Uterus (tissue), 4 donors: ENCODE data around the gene SOX3. TPM values are rescaled to one million over a fixed set of nuclear protein-coding genes. Genes with fewer than 3 reads are reported as not detected.

Experiments
- DNase-seq, 2 donors: peaks; one replicate each; pipeline ENCODE4 v3.0.0-alpha.2; 2019 to 2020
- H3K27ac ChIP-seq, 2 donors: fragments of 200-600 bp; sonication (generic); 1 replicate in 1 of 2; 2 replicates in 1 of 2; pipeline ENCODE4 v1.5.1; 2016 to 2018
- H3K27me3 ChIP-seq, 2 donors: fragments of 200-600 bp; sonication (generic); one replicate each; pipeline ENCODE4 v1.5.1; 2018 to 2019; ENCODE audit warnings: control low read depth in 1 of 2
- H3K36me3 ChIP-seq, 2 donors: fragments of 200-600 bp; sonication (generic); one replicate each; pipeline ENCODE4 v1.5.1; 2019; ENCODE audit warnings: control low read depth in 1 of 2
- H3K4me1 ChIP-seq, 2 donors: fragments of 200-600 bp; sonication (generic); one replicate each; pipeline ENCODE4 v1.5.1; 2018 to 2019; ENCODE audit warnings: control low read depth in 1 of 2
- H3K4me3 ChIP-seq, 2 donors: fragments of 200-600 bp; sonication (generic); 1 replicate in 1 of 2; 2 replicates in 1 of 2; pipeline ENCODE4 v1.5.1; 2018 to 2019; ENCODE audit warnings: mild to moderate bottlenecking in 1 of 2
- H3K9me3 ChIP-seq, 2 donors: fragments of 200-600 bp; sonication (generic); one replicate each; pipeline ENCODE4 v1.5.1; 2019; ENCODE audit warnings: control low read depth in 1 of 2
- POLR2A ChIP-seq, 2 donors: fragments of 450-650 bp; IDR thresholded peaks; one replicate each; pipeline ENCODE4 v1.6.1; 2016; ENCODE audit warnings: antibody characterized with exemption in 2 of 2, mild to moderate bottlenecking in 1 of 2, moderate library complexity in 1 of 2
- intact Hi-C: fragments of 100-400 bp; cut with DNase I; formaldehyde crosslinking; loops from one replicate; pipeline ENCODE4 v1.15.1; 2023; ENCODE audit warnings: low total_unique reads
- total RNA-seq, 4 donors: library from RNA; depleted of rRNA in 3 of 4; stranded (reverse); fragments of >200 nt in 3 of 4; gene quantifications; one replicate each; pipeline versions ENCODE4 v1.1.0 to v1.2.4, GENCODE V29; 2014 to 2023
- TF ChIP-seq, protein P1 (sequence below), 4 experiments: fragments of 200-600 bp in 2 of 4; fragments of 450-650 bp in 2 of 4; sonication (generic) in 2 of 4; IDR thresholded peaks; one replicate each; pipeline ENCODE4 v1.5.1; 2016 to 2019; ENCODE audit warnings: antibody characterized with exemption in 4 of 4, mild to moderate bottlenecking in 2 of 4, moderate library complexity in 1 of 4
- donor health status: DM: yes; HTN: yes; CAD: no.

Gene SOX3
- total RNA-seq = under 1 TPM in 1 of 4 donors, not detected in 3; 0.40 TPM

- intact Hi-C loops = no loop called here
Measured at GRCh38 chrX:140504371-140505324, at the start of gene SOX3. Gene SOX3 (minus strand): TSS chrX:140505069. CDS start chrX:140505060, 9 bp downstream.

DNA sequence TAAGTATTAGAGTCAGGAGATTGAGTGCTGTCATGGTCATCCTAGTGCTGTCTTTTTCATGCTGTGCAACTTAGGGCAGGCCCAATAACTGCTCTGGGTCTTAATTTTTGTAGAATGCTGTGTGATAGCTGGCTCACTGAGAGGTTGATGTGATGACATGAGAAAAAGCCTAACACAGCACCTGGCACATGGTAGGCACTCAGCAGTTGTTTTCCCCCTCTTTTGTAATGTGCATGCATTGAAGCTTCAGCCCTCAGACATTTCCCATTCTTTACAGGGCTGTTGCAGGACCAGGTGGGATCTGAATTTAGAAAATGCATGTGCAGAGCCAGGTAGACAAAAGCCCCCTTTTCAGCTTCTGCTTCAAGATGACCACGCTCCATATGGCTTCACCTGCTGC is 44.1 kb upstream of the SOX3 start:
- no peak for DNase-seq
- no peak for TF ChIP-seq POLR2A (IDR thresholded peaks at IDR 0.05)
- TF ChIP-seq, protein P1, sequence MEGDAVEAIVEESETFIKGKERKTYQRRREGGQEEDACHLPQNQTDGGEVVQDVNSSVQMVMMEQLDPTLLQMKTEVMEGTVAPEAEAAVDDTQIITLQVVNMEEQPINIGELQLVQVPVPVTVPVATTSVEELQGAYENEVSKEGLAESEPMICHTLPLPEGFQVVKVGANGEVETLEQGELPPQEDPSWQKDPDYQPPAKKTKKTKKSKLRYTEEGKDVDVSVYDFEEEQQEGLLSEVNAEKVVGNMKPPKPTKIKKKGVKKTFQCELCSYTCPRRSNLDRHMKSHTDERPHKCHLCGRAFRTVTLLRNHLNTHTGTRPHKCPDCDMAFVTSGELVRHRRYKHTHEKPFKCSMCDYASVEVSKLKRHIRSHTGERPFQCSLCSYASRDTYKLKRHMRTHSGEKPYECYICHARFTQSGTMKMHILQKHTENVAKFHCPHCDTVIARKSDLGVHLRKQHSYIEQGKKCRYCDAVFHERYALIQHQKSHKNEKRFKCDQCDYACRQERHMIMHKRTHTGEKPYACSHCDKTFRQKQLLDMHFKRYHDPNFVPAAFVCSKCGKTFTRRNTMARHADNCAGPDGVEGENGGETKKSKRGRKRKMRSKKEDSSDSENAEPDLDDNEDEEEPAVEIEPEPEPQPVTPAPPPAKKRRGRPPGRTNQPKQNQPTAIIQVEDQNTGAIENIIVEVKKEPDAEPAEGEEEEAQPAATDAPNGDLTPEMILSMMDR (IDR thresholded peaks at IDR 0.05) = no peak
- no peak overlapping the region for H3K27ac ChIP-seq
- no peaks in the 10 kb centered on the region for H3K9me3 ChIP-seq
- H3K4me3 ChIP-seq = no peak overlapping the region
- no peaks in the 10 kb centered on the region for H3K36me3 ChIP-seq
- no peaks in the 10 kb centered on the region for H3K4me1 ChIP-seq
- intact Hi-C loops = no loop called here
- peaks cover 0 to 3% of the 10 kb centered on the region in 2 donors for H3K27me3 ChIP-seq

More at GRCh38 chrX:140504371-140505324, at the start of gene SOX3:
- H3K27ac ChIP-seq = no peak within 1 kb of the TSS
- TF ChIP-seq, protein P1 (IDR thresholded peaks at IDR 0.05) = no peak
- no peak for TF ChIP-seq POLR2A (IDR thresholded peaks at IDR 0.05)
- no peaks in the 10 kb centered on the region for H3K9me3 ChIP-seq
- no peak within 1 kb of the TSS for H3K4me3 ChIP-seq
- no peak for DNase-seq
- no peaks in the 10 kb centered on the region for H3K36me3 ChIP-seq
- H3K4me1 ChIP-seq = no peaks in the 10 kb centered on the region
- H3K27me3 ChIP-seq = peaks cover 0 to 63% of the 10 kb centered on the region in 2 donors

- no peak for DNase-seq
- no peaks in the 10 kb centered on the region for H3K4me1 ChIP-seq
- H3K4me3 ChIP-seq = no peak overlapping the region
- H3K36me3 ChIP-seq = no peaks in the 10 kb centered on the region
- intact Hi-C loops = no loop called here
- no peak overlapping the region for H3K27ac ChIP-seq
- no peak for TF ChIP-seq POLR2A (IDR thresholded peaks at IDR 0.05)
- TF ChIP-seq, protein P1 (IDR thresholded peaks at IDR 0.05) = no peak
- no peaks in the 10 kb centered on the region for H3K9me3 ChIP-seq
- H3K27me3 ChIP-seq = peaks cover 0 to 5% of the 10 kb centered on the region in 2 donors
Measured at GRCh38 chrX:140526171-140526570, 21.3 kb upstream of the SOX3 start.

DNA sequence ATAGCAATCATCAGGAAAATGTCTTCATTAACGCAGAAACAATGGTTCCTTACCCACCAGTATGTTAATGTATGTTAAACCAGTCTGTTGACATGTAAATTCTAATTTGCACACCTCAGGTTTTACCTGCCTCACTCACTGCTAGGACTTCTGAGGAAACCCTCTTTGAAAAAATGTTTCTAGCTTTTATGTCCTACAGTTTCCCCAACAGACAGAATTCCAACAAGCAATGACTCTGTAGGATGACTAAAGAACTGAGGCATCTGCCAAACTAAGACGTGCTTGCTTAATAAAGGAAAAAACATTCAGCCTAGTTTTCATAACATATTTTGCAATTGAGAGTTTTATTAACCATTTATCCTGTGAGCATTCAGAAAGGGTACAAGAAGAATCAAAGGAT is 20.6 kb upstream of the SOX3 start:
- Histone ChIP-seq H3K4me1 (no peaks in the 10 kb centered on the region), H3K4me3 (no peak overlapping the region), H3K36me3 (no peaks in the 10 kb centered on the region), H3K9me3 (no peaks in the 10 kb centered on the region), H3K27me3 (peaks cover 0 to 5% of the 10 kb centered on the region in 2 donors), H3K27ac (no peak overlapping the region)
- intact Hi-C loops = no loop called here
- no peak for TF ChIP-seq POLR2A (IDR thresholded peaks at IDR 0.05)
- TF ChIP-seq, protein P1 (IDR thresholded peaks at IDR 0.05) = no peak
- no peak for DNase-seq

DNA sequence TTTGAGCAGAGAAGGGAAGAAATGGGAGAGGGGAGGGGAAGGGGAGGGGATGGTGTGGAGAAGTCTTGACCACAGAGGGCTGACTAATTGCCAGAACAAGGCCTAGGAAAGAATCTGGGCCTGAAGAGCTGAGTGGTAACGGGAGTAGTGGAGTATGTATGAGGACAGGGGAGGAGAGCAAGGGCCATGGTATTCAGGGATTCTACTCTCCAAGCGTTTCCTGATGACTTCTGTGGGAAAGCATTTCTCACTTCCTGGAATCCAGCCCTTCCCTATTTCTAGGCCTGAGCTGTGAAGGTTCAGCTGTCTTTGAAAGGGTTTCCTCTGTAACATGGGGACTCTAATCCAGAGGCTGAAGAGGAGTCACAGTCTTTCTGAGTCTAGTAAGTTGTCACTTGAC is 19.7 kb upstream of the SOX3 start:
- Histone ChIP-seq H3K36me3 (no peaks in the 10 kb centered on the region), H3K4me1 (no peaks in the 10 kb centered on the region), H3K9me3 (no peaks in the 10 kb centered on the region), H3K4me3 (no peak overlapping the region), H3K27me3 (peaks cover 0 to 5% of the 10 kb centered on the region in 2 donors), H3K27ac (no peak overlapping the region)
- no peak for TF ChIP-seq POLR2A (IDR thresholded peaks at IDR 0.05)
- TF ChIP-seq, protein P1 (IDR thresholded peaks at IDR 0.05) = no peak
- intact Hi-C loops = no loop called here
- DNase-seq = no peak
